LNCaP clone FGC (cell line): ENCODE data around the gene LRP6.
A peak's percentile ranks its signal among the peaks of the same experiment; 100 is the strongest.

Experiments used
- DNase-seq: peaks from one replicate; pipeline ENCODE4 v3.0.0-alpha.2; 2011; ENCODE audit warnings: low read depth
- H3K4me3 ChIP-seq: 2 replicates; pipeline ENCODE4 v1.5.1; 2011; ENCODE audit warnings: mild to moderate bottlenecking, low read depth, low read length, control low read depth
- CTCF ChIP-seq: IDR thresholded peaks from 2 replicates; pipeline ENCODE4 v1.5.1; 2012; ENCODE audit warnings: mild to moderate bottlenecking; ENCODE audit not compliant: control insufficient read depth, insufficient read depth; ENCODE audit errors: extremely low read depth

LRP6 gene

GRCh38 chr12:12182703-12183365, 84.0 kb downstream of the LRP6 start:
- H3K4me3 ChIP-seq: no peak overlapping the region
- DNase-seq: no peak

GRCh38 chr12:12181511-12181910, 85.3 kb downstream of the LRP6 start:
- no peak for DNase-seq
- H3K4me3 ChIP-seq: no peak overlapping the region
- TF ChIP-seq CTCF: no peak

More at GRCh38 chr12:12182703-12183365, 84.0 kb downstream of the LRP6 start:
- no peak for TF ChIP-seq CTCF

- DNase-seq: no peak
- TF ChIP-seq CTCF: no peak
- no peak overlapping the region for H3K4me3 ChIP-seq
Measured at GRCh38 chr12:12180575-12180974, 86.3 kb downstream of the LRP6 start.

GRCh38 chr12:12180136-12180535, 86.7 kb downstream of the LRP6 start:
- no peak for DNase-seq
- TF ChIP-seq CTCF: no peak
- H3K4me3 ChIP-seq: no peak overlapping the region

GRCh38 chr12:12178559-12178958, 88.3 kb downstream of the LRP6 start:
- TF ChIP-seq CTCF: no peak
- DNase-seq: no peak
- no peak overlapping the region for H3K4me3 ChIP-seq

- no peak for TF ChIP-seq CTCF
- no peak overlapping the region for H3K4me3 ChIP-seq
- DNase-seq: no peak
Measured at GRCh38 chr12:12176402-12176801, 90.4 kb downstream of the LRP6 start.

GRCh38 chr12:12171991-12172511, 94.8 kb downstream of the LRP6 start:
- TF ChIP-seq CTCF: no peak
- no peak overlapping the region for H3K4me3 ChIP-seq
- DNase-seq: peak; percentile 46
